CD4-positive, alpha-beta memory T cell (primary cell): ENCODE measurements around the gene KRI1. TPM values are rescaled to one million over a fixed set of nuclear protein-coding genes. Genes with fewer than 3 reads are reported as not detected.
"Not testable (repeated sequence)": the region's sequence is repeated elsewhere in the genome, so short reads cannot be mapped to it uniquely, and the experiment has no call there.

Experiments used
- CTCF ChIA-PET: fragments of 350-600 bp; sonication (Branson Sonifier 250); formaldehyde crosslinking; loops from one replicate; lab custom pipeline; 2021; ENCODE audit warnings: inconsistent platforms; ENCODE audit not compliant: partially characterized antibody; lab: Charles Lee
- POLR2A ChIA-PET: fragments of 350-600 bp; sonication (Branson Sonifier 250); formaldehyde crosslinking; loops from one replicate; lab custom pipeline; 2021; ENCODE audit not compliant: partially characterized antibody; lab: Charles Lee
- DNase-seq, 5 donors: peaks; one replicate each; pipeline versions ENCODE4 v3.0.0 to v3.0.0-alpha.2; 2020 to 2022; ENCODE audit warnings: mixed read lengths in 1 of 5
- H3K27ac ChIP-seq: one replicate; pipeline ENCODE4 v1.7.0; 2013; ENCODE audit warnings: low read depth, low read length
- H3K27me3 ChIP-seq: 2 replicates; pipeline ENCODE4 v1.7.0; 2013; ENCODE audit warnings: mild to moderate bottlenecking, low read length, moderate library complexity; ENCODE audit not compliant: insufficient read depth
- H3K36me3 ChIP-seq: 2 replicates; pipeline ENCODE4 v1.7.0; 2013; ENCODE audit warnings: mild to moderate bottlenecking, low read length, moderate library complexity; ENCODE audit not compliant: insufficient read depth
- H3K4me1 ChIP-seq: 2 replicates; pipeline ENCODE4 v1.7.0; 2013; ENCODE audit warnings: mild to moderate bottlenecking, low read length, moderate library complexity; ENCODE audit not compliant: insufficient read depth
- H3K4me3 ChIP-seq, 2 donors: one replicate each; pipeline ENCODE4 v1.7.0; 2013; ENCODE audit warnings: low read length in 2 of 2, mild to moderate bottlenecking in 1 of 2
- H3K9me3 ChIP-seq, 2 donors: one replicate each; pipeline ENCODE4 v1.7.0; 2013; ENCODE audit warnings: low read length in 2 of 2, control low read depth in 1 of 2; ENCODE audit not compliant: control insufficient read depth in 1 of 2
- H3K27ac Mint-ChIP-seq, 7 donors: one replicate each; pipeline ENCODE4 v1.8.0; 2020 to 2021; ENCODE audit warnings: mixed read lengths in 7 of 7, mild to moderate bottlenecking in 6 of 7, inconsistent platforms in 3 of 7, moderate library complexity in 3 of 7
- H3K27me3 Mint-ChIP-seq, 2 donors: one replicate each; pipeline ENCODE4 v1.8.0; 2020 to 2021; ENCODE audit warnings: mixed read lengths in 2 of 2
- H3K36me3 Mint-ChIP-seq, 2 donors: one replicate each; pipeline ENCODE4 v1.8.0; 2020 to 2021; ENCODE audit warnings: mixed read lengths in 2 of 2, inconsistent platforms in 1 of 2, mild to moderate bottlenecking in 1 of 2
- H3K4me1 Mint-ChIP-seq, 4 donors: one replicate each; pipeline ENCODE4 v1.8.0; 2020 to 2021; ENCODE audit warnings: mixed read lengths in 4 of 4, mild to moderate bottlenecking in 1 of 4
- H3K4me3 Mint-ChIP-seq, 8 donors: one replicate each; pipeline ENCODE4 v1.8.0; 2020 to 2021; ENCODE audit warnings: mixed read lengths in 8 of 8, mild to moderate bottlenecking in 7 of 8, moderate library complexity in 6 of 8, inconsistent platforms in 3 of 8
- H3K9me3 Mint-ChIP-seq, 8 donors: one replicate each; pipeline ENCODE4 v1.8.0; 2020 to 2021; ENCODE audit warnings: mixed read lengths in 8 of 8, mild to moderate bottlenecking in 5 of 8, inconsistent platforms in 3 of 8, moderate library complexity in 1 of 8
- intact Hi-C: fragments of 100-400 bp; cut with micrococcal nuclease; formaldehyde crosslinking; loops from one replicate; pipeline ENCODE4 v1.15.1; 2023
- polyA plus RNA-seq, 2 donors: library from polyadenylated mRNA; unstranded; fragments of 300-500 nt; fragmentation: Illumina TruSeq; gene quantifications; one replicate each; pipeline ENCODE4 v1.2.3, GENCODE V29; 2021
- total RNA-seq, 2 experiments: library from RNA; stranded (reverse); gene quantifications; one replicate each; pipeline ENCODE4 v1.2.3, GENCODE V29; 2021

The KRI1 gene
- total and polyA plus RNA-seq, 4 experiments from 2014 or later = 3.2 to 73.0 (median 54.5) TPM

DNA sequence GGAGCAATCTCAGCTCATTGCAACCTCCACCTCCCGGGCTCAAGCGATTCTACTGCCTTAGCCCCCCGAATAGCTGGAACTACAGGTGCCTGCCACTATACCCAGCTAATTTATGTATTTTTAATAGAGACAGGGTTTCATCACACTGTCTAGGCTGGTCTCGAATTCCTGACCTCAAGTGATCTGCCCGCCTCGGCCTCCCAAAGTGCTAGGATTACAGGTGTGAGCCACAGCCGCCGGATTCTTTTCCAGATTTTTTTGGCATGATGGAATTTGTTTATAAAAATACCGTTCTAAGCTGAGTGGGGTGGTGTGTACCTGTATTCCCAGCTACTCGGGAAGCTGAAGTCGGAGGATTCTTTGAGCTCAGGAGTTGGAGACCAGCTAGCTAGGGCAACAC is 28.1 kb downstream of the KRI1 start:
- Histone ChIP-seq H3K9me3 (no peaks in the 10 kb centered on the region), H3K27me3 (no peaks in the 10 kb centered on the region), H3K4me1 (no peaks in the 10 kb centered on the region), H3K36me3 (no peaks in the 10 kb centered on the region), H3K27ac (no peak overlapping the region), H3K4me3 (no peak overlapping the region)
- Mint-ChIP-seq H3K27me3 (peaks cover 14 to 18% of the 10 kb centered on the region in 2 donors), H3K4me3 (no peak overlapping the region), H3K36me3 (no peaks in the 10 kb centered on the region), H3K4me1 (no peaks in the 10 kb centered on the region), H3K27ac (no peak overlapping the region), H3K9me3 (no peaks in the 10 kb centered on the region)
- CTCF ChIA-PET = interaction anchor here (0.6 to 1.4 kb wide), 7 partner anchors 16 to 165 kb away, joined by 3 to 4 read pairs (median 3); partner anchors contain the start of gene CDC37
- intact Hi-C loops = no loop called here
- POLR2A ChIA-PET = no interaction called here
- no peak for DNase-seq

DNA sequence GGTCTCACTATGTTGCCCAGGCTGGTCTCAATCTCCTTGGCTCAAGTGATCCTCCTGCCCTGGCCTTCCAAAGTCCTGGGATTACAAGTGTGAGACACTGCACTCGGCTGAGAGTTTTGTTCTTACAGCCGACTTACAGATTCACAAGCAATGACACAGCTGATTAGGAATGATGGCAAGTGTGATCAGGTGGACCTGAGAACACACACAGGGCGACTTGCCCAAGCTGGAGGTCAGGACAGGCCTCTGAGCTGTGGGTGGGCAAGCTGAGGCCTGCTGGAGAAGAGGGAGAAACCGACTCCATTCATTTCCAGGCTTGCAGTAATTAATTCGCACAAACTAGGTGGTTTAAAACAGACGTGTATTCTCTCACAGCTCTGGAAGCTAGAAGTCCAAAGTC is 30.2 kb downstream of the KRI1 start:
- intact Hi-C loops = no loop called here
- ChIA-PET POLR2A (no interaction called here), CTCF (interaction anchor here (1.3 to 1.8 kb wide), 4 partner anchors 43 to 115 kb away, joined by 3 to 6 read pairs (median 4); no protein-coding TSS in a partner anchor)
- no peak overlapping the region for H3K27ac ChIP-seq
- peaks cover 0 to 3% of the 10 kb centered on the region in 2 donors for H3K36me3 Mint-ChIP-seq
- no peak overlapping the region for H3K4me3 Mint-ChIP-seq
- no peaks in the 10 kb centered on the region for H3K36me3 ChIP-seq
- no peak for DNase-seq
- H3K27me3 Mint-ChIP-seq = peaks cover 14 to 18% of the 10 kb centered on the region in 2 donors
- no peaks in the 10 kb centered on the region for H3K9me3 Mint-ChIP-seq
- H3K27ac Mint-ChIP-seq = no peak overlapping the region
- H3K4me3 ChIP-seq = no peak overlapping the region
- no peaks in the 10 kb centered on the region for H3K27me3 ChIP-seq
- H3K4me1 ChIP-seq = no peaks in the 10 kb centered on the region
- H3K4me1 Mint-ChIP-seq = no peaks in the 10 kb centered on the region
- no peaks in the 10 kb centered on the region for H3K9me3 ChIP-seq

DNA sequence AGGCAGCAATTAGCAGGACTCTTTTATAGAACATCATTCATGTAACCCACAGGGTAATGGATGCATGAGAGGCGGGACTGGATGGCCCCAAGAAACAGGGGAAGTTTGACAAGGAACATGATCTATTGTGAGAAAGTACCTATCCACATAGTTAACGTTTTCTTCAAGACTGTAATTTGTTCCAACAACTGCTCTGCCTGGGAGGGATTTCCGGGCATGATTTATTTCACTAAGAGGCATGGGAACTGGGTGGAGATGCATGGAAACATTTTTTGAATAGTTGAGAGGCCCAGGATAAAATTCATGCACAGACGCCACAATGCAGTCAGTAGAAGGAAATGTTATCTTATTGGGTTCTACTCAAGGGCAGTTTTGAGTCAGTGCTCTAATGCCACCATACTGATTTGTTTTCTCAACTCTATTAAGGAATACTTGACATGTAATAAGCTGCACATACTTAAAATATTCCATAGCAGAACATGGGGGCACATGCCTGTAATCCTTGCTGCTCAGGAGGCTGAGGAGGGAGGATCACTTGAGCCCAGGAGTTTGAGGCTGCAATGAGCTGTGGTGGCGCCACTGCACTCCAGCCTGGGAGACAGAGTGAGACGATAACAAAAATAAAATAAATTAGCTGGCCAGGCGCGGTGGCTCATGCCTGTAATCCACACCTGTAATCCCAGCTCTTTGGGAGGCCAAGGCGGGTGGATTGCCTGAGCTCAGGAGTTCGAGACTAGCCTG is 32.0 kb downstream of the KRI1 start:
- peak overlapping the region in 1 of 7 donors; percentile 11 for H3K27ac Mint-ChIP-seq
- POLR2A ChIA-PET = no interaction called here
- Histone ChIP-seq H3K27me3 (no peaks in the 10 kb centered on the region), H3K9me3 (no peaks in the 10 kb centered on the region), H3K27ac (no peak overlapping the region), H3K36me3 (no peaks in the 10 kb centered on the region), H3K4me1 (no peaks in the 10 kb centered on the region), H3K4me3 (no peak overlapping the region)
- intact Hi-C loops = no loop called here
- H3K4me1 Mint-ChIP-seq = no peaks in the 10 kb centered on the region
- no peak overlapping the region for H3K4me3 Mint-ChIP-seq
- no peak for DNase-seq
- peaks cover 0 to 3% of the 10 kb centered on the region in 2 donors for H3K36me3 Mint-ChIP-seq
- no peaks in the 10 kb centered on the region for H3K9me3 Mint-ChIP-seq
- CTCF ChIA-PET = interaction anchor here (1.6 to 1.8 kb wide), 2 partner anchors 23 to 41 kb away, joined by 4 to 5 read pairs; no protein-coding TSS in a partner anchor
- H3K27me3 Mint-ChIP-seq = peaks cover 11 to 12% of the 10 kb centered on the region in 2 donors

- POLR2A ChIA-PET = no interaction called here
- intact Hi-C loops = no loop called here
- H3K4me1 ChIP-seq = no peaks in the 10 kb centered on the region
Measured at GRCh38 chr19:10532457-10532856, 33.4 kb downstream of the KRI1 start.

GRCh38 chr19:10526887-10527286 is 38.9 kb downstream of the KRI1 start:
- intact Hi-C loops, H3K27ac Mint-ChIP-seq, H3K9me3 ChIP-seq, H3K27me3 ChIP-seq, H3K9me3 Mint-ChIP-seq, H3K36me3 Mint-ChIP-seq, H3K27ac ChIP-seq, POLR2A ChIA-PET, H3K4me3 ChIP-seq, H3K27me3 Mint-ChIP-seq, H3K36me3 ChIP-seq, H3K4me3 Mint-ChIP-seq, DNase-seq, H3K4me1 Mint-ChIP-seq, H3K4me1 ChIP-seq: not testable (repeated sequence)
- CTCF ChIA-PET = interaction anchor here (1.3 kb wide), 1 partner anchor 54 kb away, joined by 3 read pairs; no protein-coding TSS in a partner anchor

More at GRCh38 chr19:10532457-10532856, 33.4 kb downstream of the KRI1 start:
- Histone ChIP-seq H3K9me3 (no peaks in the 10 kb centered on the region), H3K36me3 (no peaks in the 10 kb centered on the region), H3K27ac (no peak overlapping the region), H3K4me3 (no peak overlapping the region), H3K27me3 (no peaks in the 10 kb centered on the region)
- no peak for DNase-seq
- no peak overlapping the region for H3K27ac Mint-ChIP-seq
- H3K36me3 Mint-ChIP-seq = peaks cover 0 to 3% of the 10 kb centered on the region in 2 donors
- H3K4me3 Mint-ChIP-seq = no peak overlapping the region
- peaks cover 5 to 7% of the 10 kb centered on the region in 2 donors for H3K27me3 Mint-ChIP-seq
- CTCF ChIA-PET = interaction anchor here (0.7 kb wide), 1 partner anchor 112 kb away, joined by 3 read pairs; no protein-coding TSS in a partner anchor
- no peaks in the 10 kb centered on the region for H3K9me3 Mint-ChIP-seq
- no peaks in the 10 kb centered on the region for H3K4me1 Mint-ChIP-seq

DNA sequence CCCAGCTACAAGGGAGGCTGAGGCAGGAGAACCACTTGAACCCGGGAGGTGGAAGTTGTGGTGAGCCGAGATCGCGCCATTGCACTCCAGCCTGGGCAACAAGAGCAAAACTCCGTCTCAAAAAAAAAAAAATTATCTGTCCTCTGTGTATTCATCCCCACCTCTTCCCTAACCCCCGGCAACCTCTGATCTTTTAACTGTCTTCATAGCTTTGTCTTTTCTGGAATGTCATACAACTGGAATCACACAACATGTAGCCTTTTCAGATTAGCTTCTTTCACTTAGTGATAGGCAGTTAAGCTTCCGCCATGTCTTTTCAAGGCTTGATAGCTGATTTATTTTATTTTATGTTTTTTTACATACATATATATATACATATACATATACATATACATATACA is 40.2 kb downstream of the KRI1 start:
- H3K36me3 ChIP-seq = no peaks in the 10 kb centered on the region
- Mint-ChIP-seq H3K27me3 (no peaks in the 10 kb centered on the region), H3K36me3 (no peaks in the 10 kb centered on the region), H3K27ac (no peak overlapping the region), H3K4me3 (no peak overlapping the region), H3K9me3 (no peaks in the 10 kb centered on the region), H3K4me1 (no peaks in the 10 kb centered on the region)
- intact Hi-C loops = no loop called here
- H3K27me3 ChIP-seq = no peaks in the 10 kb centered on the region
- H3K4me3 ChIP-seq = no peak overlapping the region
- ChIA-PET CTCF (interaction anchor here (1.0 kb wide), 1 partner anchor 10 kb away, joined by 5 read pairs; no protein-coding TSS in a partner anchor), POLR2A (no interaction called here)
- H3K9me3 ChIP-seq = no peaks in the 10 kb centered on the region
- no peak overlapping the region for H3K27ac ChIP-seq
- H3K4me1 ChIP-seq = no peaks in the 10 kb centered on the region
- DNase-seq = no peak

- no peak overlapping the region for H3K4me3 Mint-ChIP-seq
- Histone ChIP-seq H3K27ac (no peak overlapping the region), H3K36me3 (no peaks in the 10 kb centered on the region), H3K4me3 (no peak overlapping the region), H3K9me3 (no peaks in the 10 kb centered on the region), H3K4me1 (peaks cover 13% of the 10 kb centered on the region), H3K27me3 (peaks cover 6% of the 10 kb centered on the region)
- intact Hi-C loops = no loop called here
- no peak for DNase-seq
- peaks cover 12% of the 10 kb centered on the region in 2 donors for H3K27me3 Mint-ChIP-seq
- no peaks in the 10 kb centered on the region for H3K36me3 Mint-ChIP-seq
- H3K4me1 Mint-ChIP-seq = peaks cover 8 to 16% (median 12%) of the 10 kb centered on the region in 4 donors
- POLR2A ChIA-PET = no interaction called here
- no peaks in the 10 kb centered on the region for H3K9me3 Mint-ChIP-seq
- CTCF ChIA-PET = interaction anchor here (0.7 to 1.6 kb wide), 4 partner anchors 15 to 176 kb away, joined by 3 to 7 read pairs (median 4); no protein-coding TSS in a partner anchor
- H3K27ac Mint-ChIP-seq = no peak overlapping the region
Measured at GRCh38 chr19:10523135-10523636, 42.6 kb downstream of the KRI1 start.
